ENCODE results near the gene B3GNT5.

B3GNT5 gene

DNA sequence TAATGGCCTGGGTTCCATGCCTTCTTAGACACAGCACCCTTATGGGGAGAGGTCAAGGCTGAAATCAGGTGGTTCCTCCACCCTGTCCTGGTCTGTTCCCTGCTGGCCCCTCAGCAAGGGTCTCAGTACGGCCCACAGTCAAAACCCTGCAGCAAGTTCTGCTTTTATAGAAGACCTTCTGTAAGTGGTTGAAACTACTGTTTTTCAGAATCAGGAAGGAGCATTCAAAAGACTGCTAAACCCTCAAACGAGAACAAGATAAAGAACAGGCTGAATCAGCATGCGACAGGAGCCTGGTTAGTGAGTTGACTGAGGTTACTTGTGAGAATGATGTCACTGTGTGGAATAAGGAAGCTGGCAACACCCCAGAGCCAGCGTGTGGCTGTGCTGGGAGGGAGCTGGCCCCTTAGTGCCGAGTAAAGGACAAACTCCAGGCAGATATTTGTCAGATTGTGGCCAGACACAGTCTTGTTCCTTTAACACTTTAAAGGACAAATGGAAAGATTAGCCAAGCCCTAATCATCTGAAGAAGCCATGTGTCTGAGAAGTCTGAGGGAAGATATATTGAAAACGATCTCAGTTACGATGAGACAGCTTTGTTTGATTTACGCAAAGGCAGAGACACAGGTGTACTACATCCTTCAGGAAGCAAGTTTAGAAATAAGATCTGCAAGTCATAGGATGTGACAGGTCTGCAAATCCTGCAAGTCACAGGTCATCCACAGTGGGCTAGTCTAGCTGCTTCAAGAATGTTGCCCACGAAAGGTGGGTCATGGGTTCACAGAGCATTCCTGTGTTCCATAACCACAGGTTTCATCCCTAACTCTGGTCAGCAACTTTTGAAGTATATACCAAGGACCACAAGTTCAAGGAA, 54.0 kb downstream of the B3GNT5 start (continued):
- TF ChIP-seq ZFP3 (tag by site-specific recombination; IDR thresholded peaks at IDR 0.05; ENCODE audit: low read depth) (no peak), HOXC10 (CRISPR knock-in tag; IDR thresholded peaks at IDR 0.05) (no peak), ZNF248 (tag by site-specific recombination; IDR thresholded peaks at IDR 0.05) (no peak), YY1 (tag by site-specific recombination; IDR thresholded peaks at IDR 0.05) (no peak), BCL11B (tag by site-specific recombination; IDR thresholded peaks at IDR 0.05; ENCODE audit: low read depth) (no peak), ZNF549 (tag by site-specific recombination; IDR thresholded peaks at IDR 0.05) (no peak), KLF1 (tag by site-specific recombination; IDR thresholded peaks at IDR 0.05) (no peak), ZNF610 (tag by site-specific recombination; IDR thresholded peaks at IDR 0.05; ENCODE audit: borderline replicate concordance) (no peak), ZNF792 (tag by site-specific recombination; IDR thresholded peaks at IDR 0.05) (no peak), ZNF366 (tag by site-specific recombination; conservative IDR thresholded peaks at IDR 0.05) (no peak), ZNF324 (tag by site-specific recombination; IDR thresholded peaks at IDR 0.05) (no peak), ZNF776 (tag by site-specific recombination; IDR thresholded peaks at IDR 0.05; ENCODE audit: borderline replicate concordance) (no peak), ZNF596 (tag by site-specific recombination; IDR thresholded peaks at IDR 0.05) (no peak), ZBTB21 (tag by site-specific recombination; IDR thresholded peaks at IDR 0.05) (no peak), ZNF660 (tag by site-specific recombination; IDR thresholded peaks at IDR 0.05) (peak; percentile 85), ZNF214 (tag by site-specific recombination; IDR thresholded peaks at IDR 0.05; ENCODE audit: borderline replicate concordance) (no peak), IKZF3 (tag by site-specific recombination; IDR thresholded peaks at IDR 0.05) (no peak), ZNF266 (tag by site-specific recombination; IDR thresholded peaks at IDR 0.05; ENCODE audit: low read depth) (no peak), ZNF184 (tag by site-specific recombination; IDR thresholded peaks at IDR 0.05) (no peak)
- TF ChIP-seq, protein P1, sequence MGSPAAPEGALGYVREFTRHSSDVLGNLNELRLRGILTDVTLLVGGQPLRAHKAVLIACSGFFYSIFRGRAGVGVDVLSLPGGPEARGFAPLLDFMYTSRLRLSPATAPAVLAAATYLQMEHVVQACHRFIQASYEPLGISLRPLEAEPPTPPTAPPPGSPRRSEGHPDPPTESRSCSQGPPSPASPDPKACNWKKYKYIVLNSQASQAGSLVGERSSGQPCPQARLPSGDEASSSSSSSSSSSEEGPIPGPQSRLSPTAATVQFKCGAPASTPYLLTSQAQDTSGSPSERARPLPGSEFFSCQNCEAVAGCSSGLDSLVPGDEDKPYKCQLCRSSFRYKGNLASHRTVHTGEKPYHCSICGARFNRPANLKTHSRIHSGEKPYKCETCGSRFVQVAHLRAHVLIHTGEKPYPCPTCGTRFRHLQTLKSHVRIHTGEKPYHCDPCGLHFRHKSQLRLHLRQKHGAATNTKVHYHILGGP (tag by site-specific recombination; IDR thresholded peaks at IDR 0.05) = no peak
- TF ChIP-seq, protein P2, sequence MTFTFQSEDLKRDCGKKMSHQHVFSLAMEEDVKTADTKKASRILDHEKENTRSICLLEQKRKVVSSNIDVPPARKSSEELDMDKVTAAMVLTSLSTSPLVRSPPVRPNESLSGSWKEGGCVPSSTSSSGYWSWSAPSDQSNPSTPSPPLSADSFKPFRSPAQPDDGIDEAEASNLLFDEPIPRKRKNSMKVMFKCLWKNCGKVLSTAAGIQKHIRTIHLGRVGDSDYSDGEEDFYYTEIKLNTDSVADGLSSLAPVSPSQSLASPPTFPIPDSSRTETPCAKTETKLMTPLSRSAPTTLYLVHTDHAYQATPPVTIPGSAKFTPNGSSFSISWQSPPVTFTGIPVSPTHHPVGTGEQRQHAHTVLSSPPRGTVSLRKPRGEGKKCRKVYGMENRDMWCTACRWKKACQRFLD (tag by site-specific recombination; IDR thresholded peaks at IDR 0.05) = no peak
- TF ChIP-seq, protein P3, sequence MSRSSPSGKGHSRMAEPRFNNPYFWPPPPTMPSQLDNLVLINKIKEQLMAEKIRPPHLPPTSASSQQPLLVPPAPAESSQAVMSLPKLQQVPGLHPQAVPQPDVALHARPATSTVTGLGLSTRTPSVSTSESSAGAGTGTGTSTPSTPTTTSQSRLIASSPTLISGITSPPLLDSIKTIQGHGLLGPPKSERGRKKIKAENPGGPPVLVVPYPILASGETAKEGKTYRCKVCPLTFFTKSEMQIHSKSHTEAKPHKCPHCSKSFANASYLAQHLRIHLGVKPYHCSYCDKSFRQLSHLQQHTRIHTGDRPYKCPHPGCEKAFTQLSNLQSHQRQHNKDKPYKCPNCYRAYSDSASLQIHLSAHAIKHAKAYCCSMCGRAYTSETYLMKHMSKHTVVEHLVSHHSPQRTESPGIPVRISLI (tag by site-specific recombination; IDR thresholded peaks at IDR 0.05) = no peak
- TF ChIP-seq, protein P4, sequence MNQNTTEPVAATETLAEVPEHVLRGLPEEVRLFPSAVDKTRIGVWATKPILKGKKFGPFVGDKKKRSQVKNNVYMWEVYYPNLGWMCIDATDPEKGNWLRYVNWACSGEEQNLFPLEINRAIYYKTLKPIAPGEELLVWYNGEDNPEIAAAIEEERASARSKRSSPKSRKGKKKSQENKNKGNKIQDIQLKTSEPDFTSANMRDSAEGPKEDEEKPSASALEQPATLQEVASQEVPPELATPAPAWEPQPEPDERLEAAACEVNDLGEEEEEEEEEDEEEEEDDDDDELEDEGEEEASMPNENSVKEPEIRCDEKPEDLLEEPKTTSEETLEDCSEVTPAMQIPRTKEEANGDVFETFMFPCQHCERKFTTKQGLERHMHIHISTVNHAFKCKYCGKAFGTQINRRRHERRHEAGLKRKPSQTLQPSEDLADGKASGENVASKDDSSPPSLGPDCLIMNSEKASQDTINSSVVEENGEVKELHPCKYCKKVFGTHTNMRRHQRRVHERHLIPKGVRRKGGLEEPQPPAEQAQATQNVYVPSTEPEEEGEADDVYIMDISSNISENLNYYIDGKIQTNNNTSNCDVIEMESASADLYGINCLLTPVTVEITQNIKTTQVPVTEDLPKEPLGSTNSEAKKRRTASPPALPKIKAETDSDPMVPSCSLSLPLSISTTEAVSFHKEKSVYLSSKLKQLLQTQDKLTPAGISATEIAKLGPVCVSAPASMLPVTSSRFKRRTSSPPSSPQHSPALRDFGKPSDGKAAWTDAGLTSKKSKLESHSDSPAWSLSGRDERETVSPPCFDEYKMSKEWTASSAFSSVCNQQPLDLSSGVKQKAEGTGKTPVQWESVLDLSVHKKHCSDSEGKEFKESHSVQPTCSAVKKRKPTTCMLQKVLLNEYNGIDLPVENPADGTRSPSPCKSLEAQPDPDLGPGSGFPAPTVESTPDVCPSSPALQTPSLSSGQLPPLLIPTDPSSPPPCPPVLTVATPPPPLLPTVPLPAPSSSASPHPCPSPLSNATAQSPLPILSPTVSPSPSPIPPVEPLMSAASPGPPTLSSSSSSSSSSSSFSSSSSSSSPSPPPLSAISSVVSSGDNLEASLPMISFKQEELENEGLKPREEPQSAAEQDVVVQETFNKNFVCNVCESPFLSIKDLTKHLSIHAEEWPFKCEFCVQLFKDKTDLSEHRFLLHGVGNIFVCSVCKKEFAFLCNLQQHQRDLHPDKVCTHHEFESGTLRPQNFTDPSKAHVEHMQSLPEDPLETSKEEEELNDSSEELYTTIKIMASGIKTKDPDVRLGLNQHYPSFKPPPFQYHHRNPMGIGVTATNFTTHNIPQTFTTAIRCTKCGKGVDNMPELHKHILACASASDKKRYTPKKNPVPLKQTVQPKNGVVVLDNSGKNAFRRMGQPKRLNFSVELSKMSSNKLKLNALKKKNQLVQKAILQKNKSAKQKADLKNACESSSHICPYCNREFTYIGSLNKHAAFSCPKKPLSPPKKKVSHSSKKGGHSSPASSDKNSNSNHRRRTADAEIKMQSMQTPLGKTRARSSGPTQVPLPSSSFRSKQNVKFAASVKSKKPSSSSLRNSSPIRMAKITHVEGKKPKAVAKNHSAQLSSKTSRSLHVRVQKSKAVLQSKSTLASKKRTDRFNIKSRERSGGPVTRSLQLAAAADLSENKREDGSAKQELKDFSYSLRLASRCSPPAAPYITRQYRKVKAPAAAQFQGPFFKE (tag by site-specific recombination; IDR thresholded peaks at IDR 0.05; ENCODE audit: borderline replicate concordance) = no peak
- TF ChIP-seq, protein P5, sequence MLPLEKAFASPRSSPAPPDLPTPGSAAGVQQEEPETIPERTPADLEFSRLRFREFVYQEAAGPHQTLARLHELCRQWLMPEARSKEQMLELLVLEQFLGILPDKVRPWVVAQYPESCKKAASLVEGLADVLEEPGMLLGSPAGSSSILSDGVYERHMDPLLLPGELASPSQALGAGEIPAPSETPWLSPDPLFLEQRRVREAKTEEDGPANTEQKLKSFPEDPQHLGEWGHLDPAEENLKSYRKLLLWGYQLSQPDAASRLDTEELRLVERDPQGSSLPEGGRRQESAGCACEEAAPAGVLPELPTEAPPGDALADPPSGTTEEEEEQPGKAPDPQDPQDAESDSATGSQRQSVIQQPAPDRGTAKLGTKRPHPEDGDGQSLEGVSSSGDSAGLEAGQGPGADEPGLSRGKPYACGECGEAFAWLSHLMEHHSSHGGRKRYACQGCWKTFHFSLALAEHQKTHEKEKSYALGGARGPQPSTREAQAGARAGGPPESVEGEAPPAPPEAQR (tag by site-specific recombination; IDR thresholded peaks at IDR 0.05) = no peak
- TF ChIP-seq, protein P6, sequence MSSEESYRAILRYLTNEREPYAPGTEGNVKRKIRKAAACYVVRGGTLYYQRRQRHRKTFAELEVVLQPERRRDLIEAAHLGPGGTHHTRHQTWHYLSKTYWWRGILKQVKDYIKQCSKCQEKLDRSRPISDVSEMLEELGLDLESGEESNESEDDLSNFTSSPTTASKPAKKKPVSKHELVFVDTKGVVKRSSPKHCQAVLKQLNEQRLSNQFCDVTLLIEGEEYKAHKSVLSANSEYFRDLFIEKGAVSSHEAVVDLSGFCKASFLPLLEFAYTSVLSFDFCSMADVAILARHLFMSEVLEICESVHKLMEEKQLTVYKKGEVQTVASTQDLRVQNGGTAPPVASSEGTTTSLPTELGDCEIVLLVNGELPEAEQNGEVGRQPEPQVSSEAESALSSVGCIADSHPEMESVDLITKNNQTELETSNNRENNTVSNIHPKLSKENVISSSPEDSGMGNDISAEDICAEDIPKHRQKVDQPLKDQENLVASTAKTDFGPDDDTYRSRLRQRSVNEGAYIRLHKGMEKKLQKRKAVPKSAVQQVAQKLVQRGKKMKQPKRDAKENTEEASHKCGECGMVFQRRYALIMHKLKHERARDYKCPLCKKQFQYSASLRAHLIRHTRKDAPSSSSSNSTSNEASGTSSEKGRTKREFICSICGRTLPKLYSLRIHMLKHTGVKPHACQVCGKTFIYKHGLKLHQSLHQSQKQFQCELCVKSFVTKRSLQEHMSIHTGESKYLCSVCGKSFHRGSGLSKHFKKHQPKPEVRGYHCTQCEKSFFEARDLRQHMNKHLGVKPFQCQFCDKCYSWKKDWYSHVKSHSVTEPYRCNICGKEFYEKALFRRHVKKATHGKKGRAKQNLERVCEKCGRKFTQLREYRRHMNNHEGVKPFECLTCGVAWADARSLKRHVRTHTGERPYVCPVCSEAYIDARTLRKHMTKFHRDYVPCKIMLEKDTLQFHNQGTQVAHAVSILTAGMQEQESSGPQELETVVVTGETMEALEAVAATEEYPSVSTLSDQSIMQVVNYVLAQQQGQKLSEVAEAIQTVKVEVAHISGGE (tag by site-specific recombination; conservative IDR thresholded peaks at IDR 0.05; ENCODE audit: low read depth) = no peak

All from HEK293 (cell line).